Measurements from ENCODE around the gene FRMD4A.
"Not testable (repeated sequence)": the region's sequence is repeated elsewhere in the genome, so short reads cannot be mapped to it uniquely, and the experiment has no call there.

Gene FRMD4A

DNA sequence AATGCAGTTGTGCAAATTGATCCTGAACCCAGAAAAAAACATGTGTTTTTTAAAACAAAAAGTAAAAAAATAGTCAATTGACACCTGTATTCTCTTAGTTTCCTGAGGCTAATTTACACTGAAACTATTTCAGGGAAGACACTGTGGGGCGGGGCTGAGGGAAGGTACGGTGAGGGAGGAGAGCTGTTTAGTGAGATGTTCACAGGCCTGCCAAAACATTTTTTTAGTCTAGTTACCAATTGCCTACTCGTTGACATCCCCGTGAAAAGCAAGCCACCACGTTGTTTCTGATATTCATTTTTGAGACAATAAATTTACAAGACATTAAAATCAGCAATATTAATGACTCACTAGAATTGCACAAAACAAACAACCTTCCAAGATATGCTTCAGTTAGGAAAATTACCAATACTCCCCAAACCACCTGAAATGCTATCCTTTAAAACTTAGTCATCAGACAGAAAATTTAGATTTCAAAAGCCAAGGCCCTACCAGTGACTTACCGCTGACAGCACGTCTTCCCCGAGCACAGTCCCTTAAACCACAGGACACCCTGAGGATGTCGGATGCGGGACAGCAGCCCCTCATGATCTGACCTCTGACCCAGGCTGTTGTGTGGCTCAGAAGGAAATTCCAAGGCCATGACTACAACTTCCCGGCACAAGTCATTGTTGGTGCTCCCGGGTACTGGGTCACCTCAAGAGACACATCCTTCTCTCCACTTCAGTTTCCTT lies 464.8 kb downstream of the FRMD4A start:
- DNase-seq = no peak

DNA sequence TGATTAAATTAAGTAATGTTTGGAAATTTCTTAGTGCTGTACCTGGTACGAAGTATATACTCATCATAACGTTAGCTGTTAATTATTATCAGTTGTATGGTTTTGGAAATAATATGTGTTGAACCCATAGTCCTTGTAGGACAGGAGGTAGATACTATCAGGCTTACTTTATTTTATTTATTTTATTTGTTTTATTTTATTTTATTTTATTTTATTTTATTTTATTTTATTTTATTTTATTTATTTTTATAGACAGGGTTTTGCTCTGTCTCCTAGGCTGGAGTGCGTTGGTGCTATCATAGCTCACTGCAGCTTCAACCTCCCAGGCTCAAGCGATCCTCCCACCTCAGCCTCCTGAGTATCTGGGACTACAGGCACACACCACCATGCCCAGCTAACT lies 465.5 kb downstream of the FRMD4A start:
- DNase-seq = not testable (repeated sequence)

DNA sequence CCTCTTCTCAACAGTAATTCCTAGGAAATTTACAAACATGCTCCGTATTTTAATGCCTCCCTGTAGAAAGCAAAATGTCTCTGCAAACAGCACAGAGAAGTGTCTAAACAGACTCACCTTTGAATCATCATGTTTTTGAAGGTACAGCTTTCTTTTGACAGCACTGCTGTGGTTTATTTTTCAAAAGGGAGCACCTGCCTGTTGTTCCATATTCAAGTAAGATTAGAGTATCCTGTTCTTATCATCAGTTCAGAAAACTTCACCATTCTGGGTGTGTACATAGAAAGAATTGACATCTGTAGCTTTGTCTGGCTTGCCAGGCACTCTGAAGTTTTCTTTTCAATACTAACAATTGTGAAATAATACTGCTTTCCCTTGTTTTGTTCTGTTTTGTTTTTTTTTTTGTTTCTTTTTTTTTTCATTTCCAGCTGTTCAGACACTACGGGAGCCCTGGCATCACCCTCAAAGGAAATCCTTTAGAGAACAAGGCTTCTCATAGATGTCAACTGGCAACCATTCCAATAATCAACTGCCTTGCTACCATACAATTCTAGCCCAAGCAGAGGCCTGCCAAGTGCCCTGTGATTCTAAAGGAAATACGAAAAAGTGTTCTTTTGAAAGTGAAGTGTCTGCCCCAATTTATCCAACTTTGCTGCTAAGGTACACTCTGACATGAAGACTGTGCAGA lies 468.0 kb downstream of the FRMD4A start:
- DNase-seq = no peak

- no peak for DNase-seq
These were observed 469.8 kb downstream of the FRMD4A start for GRCh38 chr10:13860886-13861285.

DNA sequence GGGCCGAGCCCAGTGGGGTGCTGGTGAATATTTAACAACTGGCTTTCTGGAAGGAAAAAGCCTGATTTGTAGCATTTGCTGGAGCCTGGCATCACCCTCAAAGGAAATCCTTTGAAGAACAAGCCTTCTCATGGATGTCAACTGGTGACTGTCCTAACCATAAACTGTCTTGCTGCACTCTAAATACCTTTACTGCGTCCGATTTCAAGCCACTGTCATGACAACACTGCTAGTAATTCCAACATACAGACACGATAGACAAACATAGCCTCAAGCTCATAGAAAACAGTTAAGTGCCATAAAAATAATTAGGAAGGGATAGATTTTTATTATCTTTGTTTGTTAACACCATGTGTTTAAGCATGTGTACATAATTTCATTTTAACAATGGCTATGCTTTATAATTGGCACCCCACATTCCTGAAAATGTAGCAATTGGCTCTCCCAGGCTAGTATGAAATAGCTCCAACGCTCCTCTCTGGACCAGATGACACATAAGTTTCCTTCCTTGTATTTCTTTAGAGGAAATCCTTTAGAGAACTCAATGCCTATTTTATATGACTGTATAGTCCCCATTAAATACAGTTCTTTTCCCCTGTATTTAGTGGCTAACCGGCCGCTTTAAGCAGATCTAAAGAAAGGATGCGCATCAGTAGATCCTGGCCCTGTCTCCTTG lies 470.6 kb downstream of the FRMD4A start:
- no peak for DNase-seq

DNA sequence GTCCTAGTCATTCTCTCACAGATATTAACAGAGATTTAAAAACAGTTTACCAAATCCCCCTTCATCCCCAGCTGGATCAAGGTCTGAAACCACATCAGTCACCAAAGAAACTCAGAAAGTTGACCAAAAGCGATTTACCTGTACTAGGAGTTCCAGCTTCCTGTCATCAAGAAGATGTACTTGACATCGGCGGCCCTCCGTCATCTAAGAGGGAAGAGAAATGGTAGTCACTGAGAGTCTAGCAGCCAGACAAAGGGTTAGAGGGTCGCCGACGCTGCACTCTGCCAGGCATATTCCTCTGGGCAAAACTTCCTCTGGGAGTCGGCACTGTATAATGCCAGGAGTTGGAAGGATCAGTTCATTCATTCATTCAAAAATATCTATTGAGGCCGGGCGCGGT lies 472.0 kb downstream of the FRMD4A start:
- no peak for DNase-seq

- no peak for DNase-seq
These were observed 473.3 kb downstream of the FRMD4A start for GRCh38 chr10:13857451-13857850.

GRCh38 chr10:13853854-13854253 lies 476.9 kb downstream of the FRMD4A start:
- no peak for DNase-seq

DNA sequence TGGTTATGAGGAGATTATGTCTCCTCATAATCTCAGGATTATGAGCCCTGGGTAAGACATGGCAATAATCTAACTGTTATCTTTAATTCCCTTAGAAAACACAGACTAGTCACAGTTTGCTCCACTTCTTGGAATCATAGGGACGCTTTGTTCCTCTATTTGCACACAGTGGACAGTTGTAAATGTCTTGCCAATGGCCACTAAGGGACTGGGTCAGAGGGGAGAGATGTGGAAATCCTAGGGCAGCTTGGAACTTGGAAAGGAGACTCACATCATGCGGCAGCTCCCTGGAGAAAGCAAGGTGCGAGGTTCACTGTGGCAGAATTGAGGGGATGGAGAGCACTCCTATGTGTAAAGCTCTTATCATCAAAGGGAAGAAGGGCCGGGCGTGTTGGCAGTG lies 477.9 kb downstream of the FRMD4A start:
- DNase-seq = no peak

- no peak for DNase-seq
These were observed 478.8 kb downstream of the FRMD4A start for GRCh38 chr10:13851906-13852305.

GRCh38 chr10:13848520-13849445 lies 481.9 kb downstream of the FRMD4A start:
- DNase-seq = no peak

DNA sequence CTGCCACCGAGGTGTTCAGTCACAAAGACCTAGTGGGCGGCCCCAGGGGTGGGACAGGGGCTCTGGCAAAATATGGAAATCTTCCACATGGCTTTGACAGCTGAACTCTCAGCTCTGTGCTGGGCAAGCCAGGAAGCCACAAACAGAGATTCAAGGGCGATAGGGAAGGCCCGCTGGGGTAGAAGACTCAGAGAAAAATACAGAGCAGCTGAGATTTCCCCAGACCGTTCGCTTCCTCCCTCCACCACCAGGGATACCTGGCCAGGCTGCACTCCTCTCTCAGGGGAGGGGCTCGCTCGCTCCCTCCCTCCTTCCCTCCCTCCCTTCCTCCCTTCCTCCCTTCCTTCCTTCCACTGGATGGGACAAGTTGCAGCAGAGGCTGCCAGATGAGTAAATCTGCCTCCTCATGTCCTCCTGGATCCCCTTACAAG lies 483.5 kb downstream of the FRMD4A start:
- DNase-seq = no peak

GRCh38 chr10:13845897-13846296 lies 484.8 kb downstream of the FRMD4A start:
- no peak for DNase-seq

DNA sequence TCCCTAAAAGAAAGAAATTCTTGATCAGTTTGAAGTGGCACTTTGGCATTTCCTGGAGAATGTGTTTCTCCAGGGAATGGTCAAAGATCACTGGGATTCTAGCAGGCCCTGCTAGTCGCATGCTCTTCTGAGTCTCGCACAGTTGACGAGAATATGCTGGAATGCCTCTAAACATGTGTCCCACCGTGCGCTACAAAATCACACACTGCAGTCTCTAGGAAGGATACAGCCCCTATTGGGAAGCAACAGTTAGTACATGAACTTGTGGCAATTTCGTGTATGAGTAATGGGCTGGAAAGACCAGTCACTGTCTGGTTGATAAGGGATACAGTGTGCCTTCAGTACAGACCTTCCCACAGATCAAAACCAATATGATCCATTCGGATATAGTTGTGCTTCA lies 486.1 kb downstream of the FRMD4A start:
- DNase-seq = no peak

- DNase-seq = no peak
These were observed 488.6 kb downstream of the FRMD4A start for GRCh38 chr10:13842117-13842516.

DNA sequence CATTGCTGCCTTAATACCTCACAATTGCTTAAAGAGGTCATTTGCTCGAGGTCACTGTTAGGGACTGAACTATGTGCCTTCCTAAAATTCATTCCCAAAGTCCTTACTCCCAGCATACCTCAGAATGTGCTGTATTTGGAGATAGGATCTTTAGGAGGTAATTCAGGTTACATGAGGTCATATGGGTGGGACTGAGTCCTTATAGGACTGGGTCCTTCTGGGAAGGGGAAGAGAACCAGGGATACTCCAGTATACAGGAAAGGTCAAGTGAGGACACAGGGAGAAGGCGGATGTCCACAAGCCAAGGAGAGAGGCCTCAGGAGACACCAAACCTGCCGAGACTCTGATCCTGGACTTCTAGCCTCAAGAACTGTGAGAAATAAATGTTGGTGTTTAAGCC lies 490.7 kb downstream of the FRMD4A start:
- DNase-seq = no peak

GRCh38 chr10:13839430-13839990 lies 491.2 kb downstream of the FRMD4A start:
- no peak for DNase-seq

GRCh38 chr10:13839030-13839429 lies 491.7 kb downstream of the FRMD4A start:
- no peak for DNase-seq

DNA sequence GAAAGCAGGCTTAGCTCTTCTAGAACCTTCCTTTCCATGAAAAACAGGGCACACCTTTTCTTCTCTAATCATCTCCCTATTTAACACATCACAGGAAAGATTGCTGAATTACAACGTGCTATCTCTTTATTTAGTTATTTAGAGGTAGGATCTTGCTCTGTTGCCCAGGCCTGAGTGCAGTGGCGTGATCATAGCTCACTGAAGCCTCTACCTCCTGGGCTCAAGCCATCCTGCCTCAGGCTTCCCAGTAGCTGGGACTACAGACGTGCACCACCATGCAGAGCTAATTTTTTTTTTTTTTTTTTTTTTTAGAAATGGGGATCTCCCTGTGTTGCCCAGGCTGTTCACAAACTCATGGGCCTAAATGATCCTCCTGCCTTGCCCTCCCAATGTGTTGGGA lies 492.8 kb downstream of the FRMD4A start:
- DNase-seq = no peak

DNA sequence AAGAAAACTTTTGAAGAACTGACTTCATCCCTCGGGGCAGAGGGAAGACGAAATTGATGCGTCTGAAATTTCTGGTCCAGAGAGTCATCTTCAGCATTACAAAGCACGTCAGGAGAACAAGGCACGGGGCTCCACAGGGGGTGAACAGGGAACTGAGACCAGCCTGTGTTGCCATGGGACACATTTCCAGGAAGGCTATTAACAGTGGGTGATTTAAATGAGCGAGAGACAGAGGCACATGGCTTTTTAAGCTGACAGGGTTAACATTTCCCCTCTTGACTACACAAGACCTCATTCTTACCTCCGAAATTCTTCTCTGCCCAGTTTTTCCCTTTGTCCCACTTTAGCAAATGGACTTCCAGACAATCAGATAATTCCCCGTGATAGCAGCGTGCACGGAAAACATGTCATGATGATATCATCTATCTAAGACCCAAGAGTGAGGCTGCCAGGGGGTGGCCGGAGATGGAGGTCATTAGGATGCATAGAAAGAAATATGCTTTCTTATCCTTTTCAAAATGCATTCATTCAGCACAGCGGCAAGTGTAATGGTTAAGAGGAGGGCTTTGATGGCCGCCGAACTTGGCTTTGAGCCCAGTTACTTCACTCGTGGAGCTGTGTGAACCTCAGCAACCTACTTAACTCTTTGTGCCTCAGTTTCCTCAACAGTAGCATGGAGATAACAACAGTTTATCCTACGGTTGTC lies 496.0 kb downstream of the FRMD4A start:
- no peak for DNase-seq

DNA sequence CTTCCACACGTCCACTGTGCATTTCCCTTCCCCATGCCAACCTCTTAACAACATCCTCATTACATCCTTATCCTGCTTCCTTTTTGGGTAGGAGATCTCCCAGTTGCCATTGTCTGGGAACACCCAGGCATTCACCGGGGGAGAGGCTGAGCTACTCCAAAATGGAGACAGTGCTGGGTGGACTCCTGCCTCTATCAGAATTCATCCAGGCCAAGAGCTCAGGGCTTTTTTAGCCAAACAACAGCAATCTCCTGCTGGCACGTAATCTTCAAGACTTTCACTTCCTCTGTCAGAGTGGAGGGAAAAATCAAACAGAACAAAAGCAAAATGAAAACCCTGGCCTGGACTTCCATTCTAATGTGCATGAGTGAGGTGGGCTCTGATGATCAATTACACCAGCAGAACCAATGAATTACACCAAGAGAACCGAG lies 499.0 kb downstream of the FRMD4A start:
- DNase-seq = no peak

DNA sequence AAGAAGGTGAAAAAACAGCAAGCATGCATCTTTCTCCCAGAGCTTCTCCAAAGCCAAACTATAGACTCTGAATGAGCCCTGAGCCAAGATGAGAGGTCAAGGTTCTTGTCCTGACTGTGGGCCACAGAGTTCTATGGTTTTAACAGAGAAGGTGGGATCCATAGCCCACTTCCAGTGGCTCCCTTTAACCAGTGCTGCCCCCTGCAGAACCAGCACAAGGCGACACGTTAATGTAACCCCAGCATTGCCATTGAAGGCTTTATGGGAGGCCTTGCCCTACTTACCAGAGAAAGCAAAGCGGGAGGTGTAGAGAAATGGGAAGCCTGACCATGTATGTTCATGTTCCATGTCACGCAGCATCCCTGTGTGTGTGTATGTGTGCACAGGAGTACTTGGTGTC lies 500.3 kb downstream of the FRMD4A start:
- no peak for DNase-seq
